Activated T-helper 9 cell treated with anti-CD3 and anti-CD28 coated beads, Interleukin-2, amount 50 U/mL, for 16 hours (primary cell): ENCODE measurements around the gene SEC62.

Source experiments
- DNase-seq: peaks from one replicate; pipeline ENCODE4 v3.0.0-alpha.2; 2020; ENCODE audit warnings: low read depth

The SEC62 gene, protein sequence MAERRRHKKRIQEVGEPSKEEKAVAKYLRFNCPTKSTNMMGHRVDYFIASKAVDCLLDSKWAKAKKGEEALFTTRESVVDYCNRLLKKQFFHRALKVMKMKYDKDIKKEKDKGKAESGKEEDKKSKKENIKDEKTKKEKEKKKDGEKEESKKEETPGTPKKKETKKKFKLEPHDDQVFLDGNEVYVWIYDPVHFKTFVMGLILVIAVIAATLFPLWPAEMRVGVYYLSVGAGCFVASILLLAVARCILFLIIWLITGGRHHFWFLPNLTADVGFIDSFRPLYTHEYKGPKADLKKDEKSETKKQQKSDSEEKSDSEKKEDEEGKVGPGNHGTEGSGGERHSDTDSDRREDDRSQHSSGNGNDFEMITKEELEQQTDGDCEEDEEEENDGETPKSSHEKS

DNA sequence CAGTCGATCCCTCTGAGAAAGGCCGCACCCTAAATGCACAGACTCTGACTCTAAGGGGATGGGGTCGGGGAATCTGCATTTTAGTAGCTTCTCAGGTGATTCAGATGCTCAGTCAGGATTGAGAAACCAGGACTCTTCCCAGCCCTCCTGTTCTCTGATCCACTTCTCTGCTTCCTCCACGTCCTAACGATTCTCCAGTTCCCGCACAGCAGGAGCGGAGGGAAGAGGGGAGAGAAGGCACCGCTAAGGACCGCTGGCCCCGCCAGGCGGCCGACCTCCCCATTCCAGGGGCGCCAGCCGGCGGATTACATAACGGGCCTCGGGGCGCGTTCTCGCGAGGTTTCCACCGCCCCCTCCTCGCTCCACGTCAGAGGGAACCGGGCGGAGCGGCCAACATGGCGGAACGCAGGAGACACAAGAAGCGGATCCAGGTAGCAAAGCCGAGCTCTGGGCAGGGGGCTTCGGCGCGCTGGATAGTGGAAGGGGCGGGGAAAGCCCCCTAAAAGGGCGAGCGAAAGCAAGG lies at the start of gene SEC62:
SEC62 (plus strand) TSS at position 380 of the 523 bp plus-strand sequence; CDS start at position 396, 16 bp downstream.
- peak; percentile 93 for DNase-seq

DNA sequence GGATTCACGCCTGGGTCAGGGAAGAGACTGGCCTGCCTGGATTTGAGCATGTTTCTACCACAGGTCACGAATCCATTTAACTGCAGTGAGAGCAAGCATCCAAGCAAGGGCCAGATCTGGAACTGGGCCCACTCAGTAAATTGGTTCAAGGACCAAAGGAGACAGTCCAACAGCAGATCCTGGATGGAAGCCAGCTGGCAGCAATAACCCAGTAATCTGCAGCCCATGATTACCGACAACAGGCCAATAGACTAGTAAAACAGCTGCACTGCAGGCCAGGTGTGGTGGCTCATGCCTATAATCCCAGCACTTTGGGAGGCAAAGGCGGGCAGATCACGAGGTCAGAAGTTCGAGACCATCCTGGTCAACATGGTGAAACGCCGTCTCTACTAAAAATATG lies 43.4 kb upstream of the SEC62 start:
- DNase-seq = no peak

DNA sequence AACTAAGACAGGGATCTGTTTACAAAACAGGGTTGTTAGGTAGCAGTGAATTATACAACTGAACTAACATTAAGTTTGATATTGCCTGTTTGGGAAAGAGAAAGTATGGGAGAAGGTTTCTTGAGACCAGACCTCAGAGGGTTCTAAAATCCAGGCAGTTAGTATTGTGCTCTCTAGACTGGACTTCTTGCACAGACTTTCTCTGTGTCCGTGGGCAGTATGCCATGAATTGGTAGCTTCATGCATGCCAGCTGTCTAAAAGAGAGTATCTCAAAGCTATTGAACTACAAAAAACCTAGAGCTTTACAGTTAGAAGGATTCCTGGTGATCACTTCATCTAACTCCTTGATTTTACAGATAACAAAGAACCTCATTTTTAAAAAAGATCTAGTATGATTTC lies 42.8 kb upstream of the SEC62 start:
- DNase-seq = no peak

GRCh38 chr3:169929830-169930519 lies 36.6 kb upstream of the SEC62 start:
- DNase-seq = no peak

DNA sequence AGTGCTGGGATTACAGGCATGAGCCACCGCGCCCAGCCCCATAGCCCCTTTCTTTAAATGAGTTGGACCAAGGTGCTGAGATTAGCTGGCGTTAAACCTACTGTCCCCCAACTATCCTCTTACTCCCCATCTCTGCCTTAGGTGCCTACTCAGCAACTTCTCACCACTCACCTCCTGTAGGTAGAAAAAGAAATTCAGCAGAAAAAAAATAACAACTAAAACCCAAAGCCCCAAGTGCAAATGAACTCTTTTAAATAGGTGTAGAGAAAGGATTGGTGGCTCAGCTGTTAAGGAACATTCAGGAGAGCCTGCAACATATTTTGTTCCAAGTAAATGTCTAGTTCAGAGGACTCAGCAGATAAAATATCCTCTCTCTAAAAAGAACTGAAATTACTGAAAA lies 35.8 kb upstream of the SEC62 start:
- no peak for DNase-seq

DNA sequence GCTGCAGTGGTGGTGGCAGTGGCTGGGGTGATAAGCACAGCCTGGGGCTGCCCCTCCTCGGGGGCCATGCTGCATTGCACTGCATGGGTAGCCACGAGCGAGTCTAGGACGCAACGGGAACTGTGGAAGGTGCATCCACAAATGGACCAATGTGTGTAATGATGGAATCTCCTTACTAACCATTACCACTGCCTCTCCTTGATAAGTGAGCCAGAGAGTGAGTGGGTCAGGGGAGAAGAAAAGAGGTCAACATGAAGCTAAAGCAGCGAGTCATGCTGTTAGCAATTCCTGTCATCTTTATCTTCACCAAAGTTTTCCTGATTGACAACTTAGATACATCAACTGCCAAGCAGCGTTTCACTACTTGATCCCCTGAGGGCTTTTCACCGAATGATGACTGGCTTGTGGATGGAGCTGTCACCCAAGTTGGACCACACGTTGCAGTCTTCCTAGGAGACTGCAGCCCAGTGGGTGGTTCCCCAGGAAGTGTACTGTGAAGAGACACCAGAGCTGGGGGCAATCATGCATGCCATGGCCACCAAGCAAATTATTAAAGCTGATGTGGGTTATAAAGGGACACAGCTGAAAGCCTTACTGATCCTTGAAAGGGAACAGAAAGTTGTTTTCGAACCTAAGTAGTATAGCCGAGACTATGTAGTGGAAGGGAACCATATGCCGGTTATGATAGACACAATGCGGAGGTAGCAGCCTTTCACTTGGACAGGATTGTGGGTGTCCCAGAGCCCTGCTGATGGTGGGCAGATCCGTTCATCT lies 34.7 kb upstream of the SEC62 start:
- no peak for DNase-seq

- DNase-seq = no peak
Observed at GRCh38 chr3:169939320-169939719, 27.3 kb upstream of the SEC62 start.

DNA sequence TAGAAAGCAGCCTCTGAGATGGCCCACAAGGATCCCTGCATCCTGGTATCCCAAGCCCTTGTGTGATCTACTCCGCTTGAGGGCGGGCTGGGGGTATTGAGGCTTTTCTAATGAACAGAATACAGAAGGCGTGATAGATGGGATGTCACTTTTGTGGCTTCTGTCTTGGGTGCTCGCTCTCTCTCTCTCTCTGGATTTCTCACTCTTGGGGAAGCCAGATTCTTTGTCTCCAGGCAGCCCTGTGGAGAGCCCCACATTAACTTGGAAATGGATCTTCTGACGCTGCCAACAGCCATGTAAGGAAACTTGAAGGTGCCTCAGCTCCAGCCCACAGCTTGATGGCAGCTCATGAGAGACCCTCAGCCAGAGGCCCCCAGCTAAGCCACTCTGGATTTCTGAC lies 26.9 kb upstream of the SEC62 start:
- DNase-seq = no peak

- DNase-seq = no peak
Observed at GRCh38 chr3:169940470-169941181, 26.0 kb upstream of the SEC62 start.

DNA sequence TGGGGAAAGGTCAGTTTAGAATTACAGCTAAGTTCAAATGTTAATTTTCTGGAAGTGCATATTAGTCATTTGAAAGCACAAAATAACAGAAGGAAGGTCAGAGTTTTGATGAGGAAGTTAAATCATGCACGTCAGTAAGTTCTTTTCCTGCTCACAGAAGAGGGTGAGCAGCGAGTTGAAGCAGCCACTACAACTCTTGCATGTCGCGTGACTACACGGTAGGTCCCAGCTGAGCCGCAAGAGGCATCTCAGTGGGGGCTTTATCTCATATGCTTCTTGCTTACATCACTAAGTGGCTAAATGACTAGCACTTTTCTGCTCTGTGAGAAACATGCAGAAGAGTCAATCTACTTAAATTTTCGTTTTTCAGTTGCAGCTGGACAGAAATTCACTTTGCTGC lies 21.3 kb upstream of the SEC62 start:
- DNase-seq = no peak

DNA sequence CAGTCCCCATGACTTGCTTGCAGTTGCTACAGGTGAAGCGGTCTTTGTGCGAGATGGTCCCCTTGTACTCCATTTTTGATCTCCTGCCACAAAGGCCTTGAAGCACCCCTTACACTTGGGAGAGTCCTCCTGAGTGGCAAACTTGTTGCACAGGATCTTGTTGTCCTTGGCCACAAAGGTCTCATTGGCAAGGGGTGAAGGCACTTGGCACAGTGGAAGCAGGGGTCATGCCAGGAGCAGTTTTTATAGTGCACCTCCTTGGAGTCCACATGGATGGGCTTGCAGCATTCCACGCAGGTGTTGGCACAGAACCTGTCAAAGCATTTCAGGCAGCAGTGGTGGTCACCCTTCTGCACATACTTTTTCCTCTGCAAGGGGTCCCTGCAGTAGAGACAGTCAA lies 20.3 kb upstream of the SEC62 start:
- DNase-seq = no peak

- DNase-seq = no peak
Observed at GRCh38 chr3:169948559-169949448, 17.8 kb upstream of the SEC62 start.

DNA sequence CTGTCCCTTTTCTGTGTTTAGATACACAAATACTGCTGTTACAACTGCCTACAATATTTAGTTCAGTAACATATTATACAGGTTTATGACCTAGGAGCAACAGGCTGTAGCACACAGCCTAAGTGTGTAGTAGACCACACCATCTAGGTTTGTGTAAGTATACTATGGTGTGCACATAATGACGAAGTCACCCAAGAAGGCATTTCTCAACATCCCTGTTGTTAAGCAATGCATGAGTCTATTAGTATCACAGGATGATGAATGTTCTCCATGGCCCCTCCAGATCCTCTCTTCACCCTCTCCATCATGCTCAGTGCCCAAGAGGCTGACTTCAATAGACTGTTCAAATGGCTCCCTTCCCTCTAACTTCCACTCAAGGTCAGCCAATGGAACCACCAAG lies 14.6 kb upstream of the SEC62 start:
- no peak for DNase-seq

DNA sequence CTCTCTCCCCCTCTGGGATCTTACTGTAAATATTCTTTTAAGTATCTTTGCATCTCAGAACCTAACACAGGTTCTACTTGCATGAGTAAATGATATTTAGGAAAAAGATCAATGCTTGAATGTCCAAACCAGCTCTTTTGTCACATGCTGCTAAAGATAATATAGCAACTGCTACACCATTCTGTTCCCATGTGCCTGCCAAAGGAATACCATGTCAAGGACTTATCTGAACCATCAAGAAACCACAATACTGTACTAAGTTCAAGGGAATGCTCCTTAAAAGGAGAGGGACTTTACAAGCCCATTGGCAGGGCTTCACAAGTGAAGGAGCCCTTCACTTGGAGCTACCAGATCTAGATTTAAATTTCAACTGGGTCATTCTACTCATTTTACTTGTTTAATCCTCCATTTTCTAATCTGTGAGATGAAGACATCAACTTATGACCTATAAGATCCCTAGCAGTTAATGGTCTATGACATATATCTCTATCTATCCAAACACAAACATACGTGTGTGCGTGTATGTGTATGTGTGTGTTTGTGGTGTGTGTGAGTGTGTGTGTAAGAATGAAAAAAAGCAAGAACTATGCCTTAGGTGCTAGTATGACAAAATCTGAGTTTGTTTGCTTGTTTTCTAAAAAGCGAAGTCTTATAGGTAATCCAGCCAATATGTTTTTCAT lies 13.0 kb upstream of the SEC62 start:
- no peak for DNase-seq

DNA sequence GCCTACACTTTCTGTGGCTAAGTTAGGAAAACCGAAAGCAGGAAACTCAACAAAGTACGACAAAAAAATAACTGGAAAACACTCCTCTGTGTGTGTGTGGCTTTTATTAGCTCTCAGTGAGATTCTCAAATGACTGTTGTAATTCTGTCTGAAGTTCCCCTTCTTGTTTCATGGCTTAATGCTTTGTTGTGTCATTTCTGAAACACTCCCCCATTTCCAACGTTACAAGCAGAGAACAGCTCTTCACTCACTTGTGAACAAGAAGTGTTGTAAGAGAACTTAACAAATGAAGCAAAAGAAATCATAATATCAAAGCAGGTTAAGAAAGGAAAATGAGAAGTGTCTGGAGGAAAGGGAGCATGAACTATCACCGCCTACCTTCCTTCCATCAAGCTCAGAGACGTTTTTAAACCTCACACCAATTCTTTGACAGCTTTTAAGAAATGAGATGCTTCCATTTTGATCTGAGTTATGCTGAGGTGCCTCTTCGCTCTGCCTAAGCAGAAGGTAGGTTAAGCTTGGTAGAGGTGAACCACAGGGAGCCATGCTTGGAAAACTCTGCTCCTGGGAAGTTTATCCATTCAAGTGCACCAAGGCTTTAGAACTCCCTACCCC lies 12.4 kb upstream of the SEC62 start:
- DNase-seq = no peak

DNA sequence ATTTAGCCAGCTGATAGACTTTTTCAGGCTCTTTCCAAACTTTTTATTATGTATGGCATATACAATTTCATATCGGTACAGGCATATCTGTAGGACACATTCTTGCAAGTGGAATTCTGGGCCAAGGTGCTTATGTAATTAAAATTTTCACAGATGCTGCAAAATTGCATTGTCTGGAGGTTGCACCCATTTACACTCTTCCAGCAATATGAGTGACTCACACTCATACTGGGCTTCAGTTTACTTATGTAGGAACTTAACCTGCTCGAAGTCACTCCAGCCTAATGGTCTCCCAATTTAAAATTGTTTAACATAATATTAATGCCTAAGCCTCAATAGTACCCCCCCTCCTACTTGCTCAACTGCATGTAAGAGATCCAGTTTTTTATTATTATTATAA lies 11.2 kb upstream of the SEC62 start:
- no peak for DNase-seq

DNA sequence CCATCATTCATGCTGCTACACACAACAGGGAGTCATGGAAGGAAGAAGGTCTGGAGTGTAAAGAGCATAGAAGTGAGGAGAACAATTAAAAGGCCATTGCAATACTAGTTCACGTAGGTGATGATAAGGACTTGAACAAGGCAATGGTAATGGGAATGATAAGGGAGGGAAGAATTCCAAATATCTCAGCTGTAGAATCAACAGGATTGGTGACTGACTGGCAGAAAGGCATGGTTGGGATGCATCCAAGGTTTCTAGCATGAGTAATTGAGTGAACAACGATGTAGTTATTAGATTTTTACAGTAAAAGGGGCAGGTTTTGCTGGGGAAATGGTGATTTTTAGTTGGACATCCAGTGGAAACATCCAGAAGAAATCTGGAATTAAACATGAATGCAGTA lies 2.4 kb upstream of the SEC62 start:
- no peak for DNase-seq

- DNase-seq = no peak
Observed at GRCh38 chr3:169965562-169966427, 812 bp upstream of the SEC62 start.
